ENCODE data around the gene TRAK1. TPM values are rescaled to one million over a fixed set of nuclear protein-coding genes. Genes with fewer than 3 reads are reported as not detected.

Gene TRAK1
- total and polyA plus RNA-seq, 10 of the 15 experiments (the other 5 are each of a cell fraction or from before 2014, with no cell fraction given), result 6.6 to 46.2 (median 23.7) TPM

- H3K36me3 ChIP-seq (ENCODE audit: control insufficient read depth in 2 of 2, insufficient read depth in 2 of 2, low read length in 1 of 2), result no peaks in the 10 kb centered on the region
- H3K4me2 ChIP-seq (ENCODE audit: control insufficient read depth, insufficient read depth), result no peak overlapping the region
- H4K20me1 ChIP-seq (ENCODE audit: control insufficient read depth, insufficient read depth), result no peaks in the 10 kb centered on the region
- SMC1A ChIA-PET (ENCODE audit: uncharacterized antibody, unreplicated experiment), result interaction anchor here (1.1 to 3.2 kb wide), 2 partner anchors 14 to 94 kb away, joined by 3 to 18 read pairs; no protein-coding TSS in a partner anchor
- CTCF ChIA-PET, result interaction anchor here (1.0 kb wide), 2 partner anchors 15 to 71 kb away, joined by 3 read pairs; no protein-coding TSS in a partner anchor
- no peaks in the 10 kb centered on the region for H3K4me1 ChIP-seq (ENCODE audit: control insufficient read depth, insufficient read depth, low read length)
- no peak overlapping the region for H3K27ac ChIP-seq (ENCODE audit: control insufficient read depth, insufficient read depth)
- H3K9me3 ChIP-seq (replicated peaks; ENCODE audit: control insufficient read depth, insufficient read depth, low read length), result no peaks in the 10 kb centered on the region; the same call in 1 of the 3 replicates
- peaks cover 3 to 18% of the 10 kb centered on the region in 2 experiments; a peak in 3 of 4 replicates for H3K27me3 ChIP-seq (replicated peaks in 1 of 2; ENCODE audit: control insufficient read depth in 2 of 2, insufficient read depth in 2 of 2, low read length in 1 of 2)
- 57% methylated on average over 2 of the region's 2 CpGs for WGBS (ENCODE audit: insufficient coverage, insufficient replicate concordance, low lambda C conversion rate, missing lambda C conversion rate)
- H3K4me3 ChIP-seq, result no peak overlapping the region
- ATAC-seq, result no peak
- POLR2A ChIA-PET, result no interaction called here
- no peak overlapping the region for H3K9ac ChIP-seq (ENCODE audit: control insufficient read depth, insufficient read depth, low read length)
- in situ Hi-C loops (cut with MboI), result no loop called here
- BruUV-seq (replicated peaks), result no TSS peak
- intact Hi-C loops (cut with micrococcal nuclease; ENCODE audit: unreplicated experiment), result no loop called here
- no peak for DNase-seq (ENCODE audit: low read depth, low spot score)
- H3K79me2 ChIP-seq (ENCODE audit: control insufficient read depth, insufficient read depth, low read length), result no peaks in the 10 kb centered on the region
- RAD21 ChIA-PET (ENCODE audit: unreplicated experiment), result no interaction called here
- no peak overlapping the region for H2AFZ ChIP-seq (ENCODE audit: control insufficient read depth, low read depth, low read length)
- FAIRE-seq, result no peak
- TF ChIP-seq CUX1 (IDR thresholded peaks at IDR 0.05; ENCODE audit: insufficient replicate concordance, low read depth, low read length) (no peak), ZSCAN29 (IDR thresholded peaks at IDR 0.05) (no peak), ESRRA (IDR thresholded peaks at IDR 0.05; ENCODE audit: low read length) (no peak), RCOR1 (conservative IDR thresholded peaks at IDR 0.05; ENCODE audit: low read depth, low read length) (no peak), ZBTB11 (CRISPR knock-in tag; IDR thresholded peaks at IDR 0.05) (no peak), BACH1 (IDR thresholded peaks at IDR 0.05; ENCODE audit: borderline replicate concordance) (no peak), PKNOX1 (IDR thresholded peaks at IDR 0.05) (no peak), HDAC6 (IDR thresholded peaks at IDR 0.05; ENCODE audit: unreplicated experiment) (no peak), ELK1 (IDR thresholded peaks at IDR 0.05; ENCODE audit: low read depth, low read length) (no peak), ZNF274 (IDR thresholded peaks at IDR 0.05; ENCODE audit: insufficient read depth, insufficient read length) (no peak), EZH2 (IDR thresholded peaks at IDR 0.05; ENCODE audit: borderline replicate concordance, control insufficient read depth, low read depth, low read length) (no peak)
These were observed 171.4 kb downstream of the TRAK1 start for GRCh38 chr3:42262525-42262924.

All from GM12878 (cell line).